Measurements from ENCODE around the gene RHOJ. TPM values are rescaled to one million over a fixed set of nuclear protein-coding genes. Genes with fewer than 3 reads are reported as not detected.
"Not testable (repeated sequence)": the region's sequence is repeated elsewhere in the genome, so short reads cannot be mapped to it uniquely, and the experiment has no call there.

The RHOJ gene
- total RNA-seq, 1 experiment from 2014 or later = not detected

- H3K4me3 ChIP-seq (replicated peaks in 1 of 2; ENCODE audit: low read depth in 1 of 2, low read length in 2 of 2) = no peak overlapping the region
- no peaks in the 10 kb centered on the region for H3K4me1 ChIP-seq (ENCODE audit: control insufficient read depth in 1 of 2, insufficient read depth in 2 of 2, low read length in 2 of 2)
- no peak overlapping the region for H3K9ac ChIP-seq (ENCODE audit: low read length)
- no peak for DNase-seq (ENCODE audit: low read depth, low spot score)
- no peak overlapping the region for H2AFZ ChIP-seq (ENCODE audit: low read depth, low read length, poor library complexity, severe bottlenecking)
- intact Hi-C loops (cut with micrococcal nuclease) = no loop called here
- H3K9me3 ChIP-seq (ENCODE audit: control insufficient read depth in 1 of 2, insufficient read depth in 1 of 2, low read depth in 1 of 2, low read length in 2 of 2) = no peaks in the 10 kb centered on the region
- H3K27ac ChIP-seq (ENCODE audit: low read depth, low read length) = no peak overlapping the region
- RAD21 ChIA-PET (ENCODE audit: low non-redundant PET in 1 of 2, low total read pairs in 2 of 2, uncharacterized antibody in 2 of 2, unreplicated experiment in 2 of 2) = no interaction called here
- H3K79me2 ChIP-seq (ENCODE audit: insufficient read depth, low read length) = no peaks in the 10 kb centered on the region
- no TSS peak for BruUV-seq (replicated peaks)
- POLR2A ChIA-PET = no interaction called here
- no peaks in the 10 kb centered on the region for H3K27me3 ChIP-seq (ENCODE audit: insufficient read depth, low read length)
- no peak overlapping the region for H3K4me2 ChIP-seq (ENCODE audit: low read length)
- ATAC-seq = no peak
- TF ChIP-seq, protein P1, sequence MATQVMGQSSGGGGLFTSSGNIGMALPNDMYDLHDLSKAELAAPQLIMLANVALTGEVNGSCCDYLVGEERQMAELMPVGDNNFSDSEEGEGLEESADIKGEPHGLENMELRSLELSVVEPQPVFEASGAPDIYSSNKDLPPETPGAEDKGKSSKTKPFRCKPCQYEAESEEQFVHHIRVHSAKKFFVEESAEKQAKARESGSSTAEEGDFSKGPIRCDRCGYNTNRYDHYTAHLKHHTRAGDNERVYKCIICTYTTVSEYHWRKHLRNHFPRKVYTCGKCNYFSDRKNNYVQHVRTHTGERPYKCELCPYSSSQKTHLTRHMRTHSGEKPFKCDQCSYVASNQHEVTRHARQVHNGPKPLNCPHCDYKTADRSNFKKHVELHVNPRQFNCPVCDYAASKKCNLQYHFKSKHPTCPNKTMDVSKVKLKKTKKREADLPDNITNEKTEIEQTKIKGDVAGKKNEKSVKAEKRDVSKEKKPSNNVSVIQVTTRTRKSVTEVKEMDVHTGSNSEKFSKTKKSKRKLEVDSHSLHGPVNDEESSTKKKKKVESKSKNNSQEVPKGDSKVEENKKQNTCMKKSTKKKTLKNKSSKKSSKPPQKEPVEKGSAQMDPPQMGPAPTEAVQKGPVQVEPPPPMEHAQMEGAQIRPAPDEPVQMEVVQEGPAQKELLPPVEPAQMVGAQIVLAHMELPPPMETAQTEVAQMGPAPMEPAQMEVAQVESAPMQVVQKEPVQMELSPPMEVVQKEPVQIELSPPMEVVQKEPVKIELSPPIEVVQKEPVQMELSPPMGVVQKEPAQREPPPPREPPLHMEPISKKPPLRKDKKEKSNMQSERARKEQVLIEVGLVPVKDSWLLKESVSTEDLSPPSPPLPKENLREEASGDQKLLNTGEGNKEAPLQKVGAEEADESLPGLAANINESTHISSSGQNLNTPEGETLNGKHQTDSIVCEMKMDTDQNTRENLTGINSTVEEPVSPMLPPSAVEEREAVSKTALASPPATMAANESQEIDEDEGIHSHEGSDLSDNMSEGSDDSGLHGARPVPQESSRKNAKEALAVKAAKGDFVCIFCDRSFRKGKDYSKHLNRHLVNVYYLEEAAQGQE (IDR thresholded peaks at IDR 0.05; ENCODE audit: low read depth) = no peak
- TF ChIP-seq CBX3 (IDR thresholded peaks at IDR 0.05; ENCODE audit: low read depth) (no peak), SIN3A (IDR thresholded peaks at IDR 0.05; ENCODE audit: low read depth) (no peak), FOSL1 (IDR thresholded peaks at IDR 0.05; ENCODE audit: low read depth) (no peak), CEBPB (IDR thresholded peaks at IDR 0.05; ENCODE audit: low read depth) (no peak), TCF7L2 (IDR thresholded peaks at IDR 0.05; ENCODE audit: borderline replicate concordance, extremely low read depth, insufficient read depth, insufficient read length) (no peak), POLR2AphosphoS5 (IDR thresholded peaks at IDR 0.05; ENCODE audit: low read depth, low read length) (no peak), RAD21 (IDR thresholded peaks at IDR 0.05; ENCODE audit: low read depth) (no peak), JUND (IDR thresholded peaks at IDR 0.05) (no peak), EZH2phosphoT487 (IDR thresholded peaks at IDR 0.05; ENCODE audit: borderline replicate concordance) (no peak), SP1 (IDR thresholded peaks at IDR 0.05; ENCODE audit: low read depth) (no peak), YY1 (IDR thresholded peaks at IDR 0.05; ENCODE audit: extremely low read depth, insufficient replicate concordance, low read depth, low read length) (no peak)
- TF ChIP-seq, protein P2, sequence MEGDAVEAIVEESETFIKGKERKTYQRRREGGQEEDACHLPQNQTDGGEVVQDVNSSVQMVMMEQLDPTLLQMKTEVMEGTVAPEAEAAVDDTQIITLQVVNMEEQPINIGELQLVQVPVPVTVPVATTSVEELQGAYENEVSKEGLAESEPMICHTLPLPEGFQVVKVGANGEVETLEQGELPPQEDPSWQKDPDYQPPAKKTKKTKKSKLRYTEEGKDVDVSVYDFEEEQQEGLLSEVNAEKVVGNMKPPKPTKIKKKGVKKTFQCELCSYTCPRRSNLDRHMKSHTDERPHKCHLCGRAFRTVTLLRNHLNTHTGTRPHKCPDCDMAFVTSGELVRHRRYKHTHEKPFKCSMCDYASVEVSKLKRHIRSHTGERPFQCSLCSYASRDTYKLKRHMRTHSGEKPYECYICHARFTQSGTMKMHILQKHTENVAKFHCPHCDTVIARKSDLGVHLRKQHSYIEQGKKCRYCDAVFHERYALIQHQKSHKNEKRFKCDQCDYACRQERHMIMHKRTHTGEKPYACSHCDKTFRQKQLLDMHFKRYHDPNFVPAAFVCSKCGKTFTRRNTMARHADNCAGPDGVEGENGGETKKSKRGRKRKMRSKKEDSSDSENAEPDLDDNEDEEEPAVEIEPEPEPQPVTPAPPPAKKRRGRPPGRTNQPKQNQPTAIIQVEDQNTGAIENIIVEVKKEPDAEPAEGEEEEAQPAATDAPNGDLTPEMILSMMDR (IDR thresholded peaks at IDR 0.05 in 2 of 3, conservative IDR thresholded peaks at IDR 0.05 in 1 of 3; ENCODE audit: borderline replicate concordance in 1 of 3, insufficient read depth in 1 of 3, low read depth in 2 of 3, low read length in 2 of 3) = no peak
- TF ChIP-seq, protein P3, sequence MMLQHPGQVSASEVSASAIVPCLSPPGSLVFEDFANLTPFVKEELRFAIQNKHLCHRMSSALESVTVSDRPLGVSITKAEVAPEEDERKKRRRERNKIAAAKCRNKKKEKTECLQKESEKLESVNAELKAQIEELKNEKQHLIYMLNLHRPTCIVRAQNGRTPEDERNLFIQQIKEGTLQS (IDR thresholded peaks at IDR 0.05) = no peak
- TF ChIP-seq, protein P4, sequence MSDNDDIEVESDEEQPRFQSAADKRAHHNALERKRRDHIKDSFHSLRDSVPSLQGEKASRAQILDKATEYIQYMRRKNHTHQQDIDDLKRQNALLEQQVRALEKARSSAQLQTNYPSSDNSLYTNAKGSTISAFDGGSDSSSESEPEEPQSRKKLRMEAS (IDR thresholded peaks at IDR 0.05) = no peak
- H3K9me2 ChIP-seq (ENCODE audit: insufficient read depth) = no peaks in the 10 kb centered on the region
- no peaks in the 10 kb centered on the region for H4K20me1 ChIP-seq (ENCODE audit: insufficient read depth)
- CTCF ChIA-PET = no interaction called here
- H3K36me3 ChIP-seq (ENCODE audit: control insufficient read depth in 1 of 2, insufficient read depth in 2 of 2, low read length in 2 of 2) = no peaks in the 10 kb centered on the region
Measured at GRCh38 chr14:63164108-63164683, 40.0 kb upstream of the RHOJ start.

GRCh38 chr14:63165267-63165666 lies 39.0 kb upstream of the RHOJ start:
- H3K9ac ChIP-seq (ENCODE audit: low read length); H3K79me2 ChIP-seq (ENCODE audit: insufficient read depth, low read length); DNase-seq (ENCODE audit: low read depth, low spot score); H3K36me3 ChIP-seq (ENCODE audit: control insufficient read depth in 1 of 2, insufficient read depth in 2 of 2, low read length in 2 of 2); POLR2A ChIA-PET; H3K9me2 ChIP-seq (ENCODE audit: insufficient read depth); H3K27ac ChIP-seq (ENCODE audit: low read depth, low read length); CTCF ChIA-PET; H3K27me3 ChIP-seq (ENCODE audit: insufficient read depth, low read length); H3K4me1 ChIP-seq (ENCODE audit: control insufficient read depth in 1 of 2, insufficient read depth in 2 of 2, low read length in 2 of 2); ATAC-seq; H3K4me3 ChIP-seq (replicated peaks in 1 of 2; ENCODE audit: low read depth in 1 of 2, low read length in 2 of 2); H3K4me2 ChIP-seq (ENCODE audit: low read length); BruUV-seq (replicated peaks); H3K9me3 ChIP-seq (ENCODE audit: control insufficient read depth in 1 of 2, insufficient read depth in 1 of 2, low read depth in 1 of 2, low read length in 2 of 2); RAD21 ChIA-PET (ENCODE audit: low non-redundant PET in 1 of 2, low total read pairs in 2 of 2, uncharacterized antibody in 2 of 2, unreplicated experiment in 2 of 2); H4K20me1 ChIP-seq (ENCODE audit: insufficient read depth); intact Hi-C loops (cut with micrococcal nuclease); H2AFZ ChIP-seq (ENCODE audit: low read depth, low read length, poor library complexity, severe bottlenecking): not testable (repeated sequence)
